NOMO-1 treated with DMSO at 0.1 percent for 48 hours (cell line): ENCODE data around the gene CRYGB.

Experiments used
- DNase-seq: peaks from one replicate; lab custom pipeline; 2025; ENCODE audit not compliant: unreplicated experiment; lab: John Stamatoyannopoulos, UW

CRYGB gene, protein sequence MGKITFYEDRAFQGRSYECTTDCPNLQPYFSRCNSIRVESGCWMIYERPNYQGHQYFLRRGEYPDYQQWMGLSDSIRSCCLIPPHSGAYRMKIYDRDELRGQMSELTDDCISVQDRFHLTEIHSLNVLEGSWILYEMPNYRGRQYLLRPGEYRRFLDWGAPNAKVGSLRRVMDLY

DNA sequence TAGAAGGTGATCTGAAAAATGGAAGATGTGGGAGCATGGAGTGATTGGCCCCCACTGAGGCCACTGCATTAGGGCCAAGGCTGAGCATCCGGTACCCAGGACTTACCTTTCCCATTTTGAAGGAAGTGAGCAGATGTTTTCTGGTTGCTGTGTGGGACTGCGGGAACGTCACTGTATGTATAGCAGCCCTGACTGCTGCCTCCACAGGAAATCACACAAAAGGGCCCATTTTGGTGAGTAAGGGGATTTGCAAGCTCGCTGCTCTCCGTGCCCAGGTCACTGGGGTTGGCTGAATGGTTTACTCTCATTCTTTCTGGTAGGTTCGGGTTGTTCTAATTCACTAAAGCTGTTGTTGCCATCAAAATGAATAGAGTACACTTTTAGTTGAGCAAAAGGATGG lies at the start of gene CRYGB:
CRYGB (minus strand) TSS at position 153 of the 400 bp plus-strand sequence; CDS start at position 115, 38 bp downstream.
- no peak for DNase-seq

DNA sequence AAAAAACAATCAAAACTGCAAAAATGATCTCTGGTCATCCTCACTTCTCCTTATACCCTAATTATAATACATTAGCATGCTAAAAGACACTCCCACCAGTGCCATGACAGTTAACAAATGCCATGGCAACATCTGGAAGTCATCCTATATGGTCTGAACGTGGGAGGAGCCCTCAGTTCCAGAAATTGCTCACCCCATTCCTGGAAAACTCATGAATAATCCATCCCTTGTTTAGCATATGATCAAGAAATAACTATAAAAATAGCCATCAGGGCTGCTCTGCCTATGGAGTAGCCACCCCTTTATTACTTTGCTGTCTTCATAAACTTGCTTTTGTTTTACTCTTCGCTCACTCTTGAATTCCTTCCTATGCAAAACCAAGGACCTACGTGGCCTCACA lies 49.6 kb upstream of the CRYGB start:
- DNase-seq, result no peak

DNA sequence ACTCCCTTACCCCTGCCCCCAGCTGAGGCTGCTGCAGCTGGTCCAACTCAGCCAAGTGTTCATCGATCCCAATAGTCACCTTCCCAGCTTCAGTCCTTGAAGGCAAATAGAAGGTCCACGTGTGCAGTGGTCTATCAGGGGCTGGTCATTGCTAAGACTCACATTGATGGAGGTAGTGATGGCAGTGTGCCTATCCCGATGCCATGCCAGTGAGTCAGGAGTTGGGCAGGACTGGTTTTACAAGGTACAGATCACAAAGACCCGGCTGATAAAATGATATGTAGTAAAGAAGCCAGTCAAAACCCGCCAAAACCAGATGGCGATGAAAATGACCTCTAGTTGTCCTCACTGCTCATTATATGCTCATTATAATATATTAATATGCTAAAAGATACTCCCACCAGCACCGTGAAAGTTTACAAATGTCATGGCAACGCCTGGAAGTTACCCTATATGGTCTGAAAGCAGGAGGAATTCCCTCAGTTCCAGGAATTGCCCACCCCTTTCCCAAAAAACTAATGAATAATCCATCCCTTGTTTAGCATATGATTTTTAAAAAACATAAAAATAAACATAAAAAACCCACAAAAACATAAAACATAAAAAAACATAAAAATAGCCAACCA lies 46.8 kb upstream of the CRYGB start:
- DNase-seq, result no peak

DNA sequence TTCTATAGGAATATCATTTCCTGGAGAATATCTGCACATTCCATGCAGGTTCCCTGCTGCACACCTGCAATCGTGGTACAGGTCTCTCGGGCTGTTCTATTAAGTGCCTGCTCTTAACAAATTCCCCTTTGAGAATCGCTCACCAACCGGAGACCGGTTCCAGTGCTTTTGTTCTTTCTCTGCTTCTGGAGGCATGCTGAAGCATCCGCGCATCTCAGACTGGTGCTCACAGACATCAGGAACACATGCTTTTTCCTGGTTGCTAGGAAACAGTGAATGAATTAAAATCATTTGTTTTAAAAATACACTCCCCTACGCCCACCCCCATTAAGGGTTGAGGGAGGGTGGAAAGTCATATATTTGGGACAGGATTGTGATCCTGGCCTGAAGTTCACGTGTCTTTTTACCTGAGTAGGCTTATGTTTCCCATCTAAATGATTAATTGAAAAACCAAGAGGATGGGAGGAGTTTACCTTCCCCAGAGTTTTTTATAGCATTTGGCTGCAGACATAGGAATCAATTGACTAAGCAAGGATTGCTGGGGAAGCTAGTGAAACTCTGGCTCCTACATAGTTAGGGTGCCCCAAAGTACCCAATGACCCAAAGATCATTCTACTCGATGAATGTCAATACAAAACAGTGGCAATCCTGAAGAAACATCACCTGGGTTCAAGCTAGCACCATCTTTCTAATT lies 44.0 kb upstream of the CRYGB start, which contains the start of gene C2orf80:
C2orf80 (minus strand) TSS at position 221 of the 694 bp plus-strand sequence. CDS start 3,044 bp downstream, outside the sequence.
- DNase-seq, result no peak

DNA sequence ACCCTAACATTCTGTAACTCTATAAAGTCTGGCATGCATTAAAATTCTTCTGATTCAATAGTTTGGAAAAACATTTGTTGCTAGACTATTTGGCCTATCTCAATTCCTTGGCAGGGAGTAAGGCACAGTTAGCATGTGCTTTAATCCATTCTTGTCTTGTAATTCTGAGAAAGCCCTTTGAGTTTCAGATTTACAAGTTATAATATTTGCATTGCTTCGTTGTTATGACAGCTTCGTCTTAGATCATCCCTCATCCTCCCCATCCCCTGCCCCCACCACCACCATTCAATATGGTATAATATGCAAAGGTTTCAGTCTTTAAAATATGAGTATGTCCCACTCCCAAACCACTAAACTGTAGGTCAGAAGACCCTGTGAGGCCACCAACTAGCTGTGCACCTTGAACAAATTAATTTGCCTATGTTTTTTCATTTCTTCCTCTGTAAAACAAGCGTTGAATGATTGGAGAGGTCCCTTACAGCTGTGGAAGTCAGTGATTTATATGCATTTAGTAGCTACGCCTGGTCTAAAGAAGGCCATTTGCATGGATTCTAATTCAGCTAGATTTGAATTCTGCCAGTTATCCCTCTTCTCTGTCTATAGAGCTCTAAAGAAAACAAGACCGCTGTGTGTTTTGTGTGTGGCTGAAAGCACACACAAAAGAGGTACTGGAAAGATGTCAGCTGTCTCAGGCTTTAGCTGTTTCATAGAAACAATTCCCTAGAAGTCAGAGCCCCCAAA lies 43.3 kb upstream of the CRYGB start:
- DNase-seq, result no peak

DNA sequence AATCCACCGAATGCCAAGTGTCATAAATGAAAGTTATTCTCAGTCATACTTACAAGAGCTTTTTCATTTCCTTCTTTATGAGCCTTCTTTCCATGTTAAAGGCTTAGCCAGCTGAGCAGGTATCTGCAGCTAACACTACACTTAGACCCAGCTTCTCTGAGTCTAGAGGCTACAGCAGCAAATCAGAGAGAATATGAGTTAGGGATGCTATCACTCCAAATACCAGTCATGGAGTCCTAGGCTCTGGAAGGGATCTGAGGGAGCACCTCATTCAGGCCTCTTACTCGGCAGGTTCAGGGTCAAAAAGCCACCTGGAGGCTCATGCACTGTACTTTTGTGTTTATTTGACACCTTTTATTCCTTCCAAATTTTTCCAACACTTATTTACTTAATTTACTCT lies 40.9 kb upstream of the CRYGB start:
- no peak for DNase-seq

DNA sequence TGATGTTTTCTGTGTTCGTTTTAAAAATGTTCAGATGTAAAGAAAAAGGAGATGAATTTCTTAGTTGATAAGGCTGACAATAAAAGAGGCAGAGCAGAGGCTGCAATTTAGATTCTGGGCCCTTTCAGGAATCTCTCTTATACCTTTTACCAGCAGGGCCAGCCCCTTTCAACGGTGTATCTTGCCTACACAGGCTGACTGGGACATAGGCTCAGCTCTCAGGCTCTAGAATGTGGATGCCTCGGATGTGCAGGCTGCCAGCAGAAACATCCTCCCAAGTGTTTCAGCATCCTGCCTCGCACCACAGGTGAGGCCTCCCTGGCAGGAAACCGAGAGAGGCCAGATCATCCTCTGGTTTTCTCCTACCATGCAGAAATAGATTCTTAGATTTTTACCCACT lies 40.5 kb upstream of the CRYGB start:
- no peak for DNase-seq

DNA sequence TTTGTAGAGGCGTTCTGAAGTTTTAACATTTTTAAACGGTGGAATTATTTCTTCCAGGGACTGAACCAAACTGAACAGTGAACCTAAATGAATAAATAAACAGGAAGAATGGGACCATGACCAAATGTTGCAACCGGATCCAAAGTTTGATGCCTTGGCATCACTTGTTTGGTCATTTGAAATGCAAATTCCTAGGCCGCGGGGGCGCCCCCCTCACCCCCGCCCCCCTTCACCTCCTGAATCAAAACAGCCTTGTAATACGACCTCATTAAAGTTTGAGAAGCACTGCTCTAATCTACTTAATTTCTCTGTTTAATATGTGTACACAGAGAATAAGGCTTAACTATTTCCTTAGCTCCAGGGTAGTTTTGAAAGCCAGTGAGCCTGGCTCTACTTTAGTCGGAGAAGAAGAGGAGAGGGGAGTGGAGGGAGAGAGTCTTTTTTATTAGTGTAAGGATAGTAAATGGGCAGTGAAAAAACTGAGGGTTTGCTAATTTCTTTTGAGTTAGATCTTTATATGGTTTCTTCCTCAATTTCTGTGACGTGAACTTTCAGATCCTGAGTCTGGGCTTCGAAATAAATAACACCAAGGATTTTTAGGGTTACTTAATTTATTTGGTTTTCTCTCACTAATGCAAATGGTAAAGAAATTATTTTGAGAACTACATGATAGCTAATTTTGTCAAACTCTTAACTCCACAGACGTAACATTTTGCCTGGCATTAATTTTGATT lies 38.2 kb upstream of the CRYGB start:
- DNase-seq, result peak; percentile 26

DNA sequence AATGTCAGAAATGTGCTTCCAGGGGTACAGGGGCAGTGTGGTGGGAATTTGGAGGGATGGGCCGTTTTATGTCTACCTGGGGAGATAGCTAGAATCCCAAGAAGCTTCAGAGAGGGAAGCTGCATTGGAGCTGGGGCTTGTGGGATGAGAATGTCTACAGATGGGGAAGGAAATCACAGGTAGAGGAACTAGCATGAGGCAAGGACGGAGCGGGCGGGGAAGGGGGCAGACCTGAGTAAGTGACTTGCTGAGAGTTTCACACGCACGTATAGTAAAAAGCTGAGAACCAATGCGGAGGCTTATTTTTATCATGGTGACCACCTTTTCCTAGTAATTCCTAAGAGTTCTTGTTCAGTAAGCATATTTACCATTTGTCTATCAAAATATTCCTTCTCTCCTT lies 37.6 kb upstream of the CRYGB start:
- DNase-seq, result peak; percentile 17

DNA sequence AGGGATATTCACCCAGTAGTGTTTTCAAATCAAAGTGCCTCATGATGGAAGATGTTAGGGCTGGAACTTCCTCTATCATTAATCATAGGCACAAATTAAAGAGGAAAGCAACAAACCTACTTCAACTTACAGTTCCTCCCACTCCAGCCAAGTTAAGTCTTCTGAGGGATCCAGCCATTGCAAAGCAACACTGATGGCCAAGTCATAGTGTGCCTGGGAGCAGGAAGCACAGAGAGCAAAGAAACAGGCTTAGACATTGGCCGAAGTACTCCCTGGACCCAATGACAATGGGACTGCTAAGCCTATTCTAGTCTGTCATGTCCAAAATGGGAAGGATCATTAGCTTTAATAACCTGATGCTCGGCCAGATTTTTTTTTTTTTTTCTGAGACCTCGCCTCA lies 36.9 kb upstream of the CRYGB start:
- DNase-seq, result peak; percentile 7

DNA sequence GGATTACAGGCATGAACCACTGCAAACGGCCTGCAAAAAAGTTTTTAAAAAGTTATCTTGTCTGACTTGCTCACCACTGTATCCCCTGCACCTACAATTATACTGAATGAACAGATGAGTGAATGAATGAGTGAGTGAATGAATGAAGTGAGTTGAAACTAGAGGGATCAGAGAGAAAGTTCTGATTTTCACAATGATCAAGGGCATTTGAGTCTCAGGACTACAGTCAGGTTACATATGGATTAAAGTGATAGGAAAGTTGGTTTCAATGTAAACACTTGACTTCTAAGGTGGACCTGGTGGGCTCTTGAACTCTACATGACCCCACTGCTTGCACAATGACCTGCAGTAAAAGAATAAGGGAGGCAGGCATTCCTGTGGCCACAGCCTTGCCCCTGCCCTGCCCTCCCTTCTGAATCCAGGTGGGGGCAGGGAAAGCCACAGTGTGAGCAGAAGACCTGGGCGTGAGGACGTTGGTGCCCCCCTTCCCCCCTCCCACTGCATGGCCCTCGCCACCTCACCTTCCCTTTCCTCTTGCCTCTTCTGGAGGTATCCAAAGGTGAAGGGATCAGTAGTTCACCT lies 33.2 kb upstream of the CRYGB start:
- DNase-seq, result no peak

DNA sequence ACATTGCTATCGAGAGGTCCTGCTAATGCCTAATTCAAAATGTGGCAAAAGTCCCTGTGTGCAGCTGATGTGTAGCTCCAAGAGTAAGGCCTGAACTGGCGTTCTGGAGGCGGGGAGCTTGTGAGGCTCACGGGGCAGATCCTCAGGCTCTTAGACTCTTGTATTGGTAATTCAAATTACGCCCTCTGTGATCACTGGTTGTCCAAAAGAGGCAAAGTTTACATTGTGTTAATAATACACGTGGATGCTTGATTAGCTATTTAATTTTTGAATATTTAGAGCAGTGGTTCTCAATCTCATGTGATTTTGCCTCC lies 29.8 kb upstream of the CRYGB start:
- DNase-seq, result no peak

DNA sequence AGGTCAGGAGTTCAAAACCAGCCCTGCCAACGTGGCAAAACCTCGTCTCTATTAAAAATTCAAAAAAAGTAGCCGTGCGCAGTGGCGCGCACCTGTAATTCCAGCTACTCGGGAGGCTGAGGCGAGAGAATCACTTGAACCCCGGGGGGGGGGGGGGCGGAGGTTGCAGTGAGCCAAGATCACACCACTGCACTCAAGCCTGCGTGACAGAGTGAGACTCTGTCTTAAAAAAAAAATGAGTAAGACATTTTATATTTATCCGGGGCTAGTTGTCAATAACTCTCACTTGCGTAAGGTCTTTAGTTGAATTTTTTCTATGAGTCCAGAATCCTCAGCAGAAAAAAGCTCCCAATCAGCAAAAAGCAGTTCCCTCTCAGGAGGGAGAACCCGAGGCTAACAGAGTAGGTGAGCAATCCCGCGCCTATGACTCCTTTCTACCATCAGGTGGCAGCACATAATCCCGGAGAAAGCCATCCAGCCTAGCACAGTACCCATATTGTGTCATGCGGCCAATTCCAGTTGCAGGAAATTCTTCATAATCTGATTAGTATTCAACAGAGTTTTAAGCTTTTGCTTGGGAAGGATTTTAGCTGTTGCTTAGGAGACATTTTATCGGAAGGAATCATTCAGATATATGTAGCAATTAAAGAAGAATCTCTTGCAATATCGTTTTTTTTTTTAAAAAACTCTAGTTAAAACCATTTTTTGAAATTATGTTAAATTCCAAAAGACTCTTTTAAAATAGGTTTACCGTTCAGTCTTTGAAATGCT lies 29.3 kb upstream of the CRYGB start:
- peak; percentile 63 for DNase-seq

DNA sequence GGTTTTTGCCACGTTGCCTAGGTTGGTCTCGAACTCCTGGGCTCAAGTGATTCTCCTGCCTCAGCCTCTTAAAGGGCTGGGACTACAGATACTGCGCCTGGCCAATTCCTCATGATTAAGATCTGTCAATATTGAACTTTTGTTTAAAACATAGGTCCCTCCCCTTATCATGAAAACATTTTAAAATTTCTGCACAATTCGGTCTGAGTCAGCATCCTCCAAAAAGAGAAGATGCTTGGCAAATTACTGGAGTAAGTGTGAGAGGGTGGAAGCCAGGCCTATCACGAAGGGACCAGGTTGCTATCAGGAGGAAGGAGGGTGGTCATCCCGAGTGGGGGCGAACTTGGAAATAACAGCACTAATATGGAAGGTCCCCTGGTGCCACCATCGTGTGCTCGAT lies 28.2 kb upstream of the CRYGB start:
- DNase-seq, result no peak

DNA sequence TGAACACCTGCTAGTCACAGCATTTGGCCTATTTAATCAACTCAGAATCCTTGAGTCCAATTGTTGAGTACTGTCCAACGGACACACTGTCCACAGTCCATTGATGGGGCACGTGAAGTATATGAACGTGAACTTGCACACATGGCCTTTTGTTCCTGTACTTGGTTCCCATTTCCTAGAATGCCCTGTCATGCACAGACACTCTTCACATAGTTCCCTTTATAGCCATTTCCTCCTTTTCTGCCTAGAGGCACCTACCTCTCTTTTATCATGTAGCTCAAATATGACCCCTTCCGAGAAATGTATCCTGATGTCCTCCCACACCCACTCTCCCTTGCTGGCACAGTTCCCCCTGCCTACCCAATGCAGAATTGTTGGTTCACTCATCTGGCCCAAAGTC lies 26.2 kb upstream of the CRYGB start:
- peak; percentile 82 for DNase-seq

DNA sequence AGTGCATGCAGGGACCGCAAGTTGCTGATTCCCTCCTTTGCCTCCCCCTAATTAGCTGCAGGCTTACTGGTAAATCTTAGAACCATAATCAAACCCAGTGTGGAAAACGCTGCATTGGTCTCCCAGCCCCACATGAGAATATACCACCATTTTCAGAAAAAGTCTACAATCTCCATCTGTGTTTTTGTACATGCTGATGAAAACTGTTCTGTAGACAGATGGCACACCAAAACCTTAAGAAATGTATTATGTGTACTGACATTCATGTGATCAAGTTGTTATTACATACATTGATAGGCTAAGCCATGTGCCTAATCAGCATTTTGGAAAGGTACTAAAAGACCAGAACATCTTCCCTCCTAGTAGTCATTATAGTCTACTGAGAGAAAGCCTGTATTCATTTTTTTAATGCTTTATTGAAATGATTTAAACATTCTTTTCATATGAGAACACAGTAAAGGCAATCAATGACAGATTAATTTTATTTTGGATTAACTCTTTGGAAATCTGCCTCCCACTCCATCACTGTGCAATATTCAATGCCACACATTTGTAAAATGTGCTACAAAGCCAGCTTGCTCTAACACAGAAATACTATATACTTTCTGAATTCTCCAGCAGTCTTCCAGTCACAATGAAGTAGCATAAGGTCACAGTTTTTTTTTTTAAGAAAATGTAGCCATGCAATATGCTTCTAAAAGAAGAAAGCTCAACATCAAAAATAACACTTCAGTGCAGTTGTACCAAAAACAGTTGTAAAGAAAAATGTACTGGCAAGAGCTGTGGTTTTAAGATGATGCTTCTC lies 19.2 kb upstream of the CRYGB start:
- no peak for DNase-seq

DNA sequence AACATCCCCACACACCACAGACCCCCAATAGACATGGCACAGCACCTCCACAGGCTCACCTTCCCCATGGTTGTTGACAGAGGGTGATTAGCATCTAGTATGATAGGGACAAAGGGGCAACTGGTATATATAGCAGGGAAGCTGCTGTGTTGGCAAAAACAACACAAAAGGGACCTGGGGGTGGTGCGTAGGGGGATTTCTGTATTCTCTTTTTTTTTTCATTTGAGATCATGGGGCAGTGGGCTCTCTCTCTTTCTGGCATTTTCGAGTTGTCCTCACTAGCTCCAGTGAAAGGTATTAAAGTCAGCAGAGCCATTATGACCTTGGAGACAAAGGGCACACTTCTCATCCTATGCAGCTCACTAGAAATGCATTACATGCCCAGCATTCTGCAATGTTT lies 17.5 kb upstream of the CRYGB start, which contains the start of gene CRYGA:
CRYGA (minus strand) TSS at position 101 of the 400 bp plus-strand sequence; CDS start at position 68, 33 bp downstream.
- no peak for DNase-seq

DNA sequence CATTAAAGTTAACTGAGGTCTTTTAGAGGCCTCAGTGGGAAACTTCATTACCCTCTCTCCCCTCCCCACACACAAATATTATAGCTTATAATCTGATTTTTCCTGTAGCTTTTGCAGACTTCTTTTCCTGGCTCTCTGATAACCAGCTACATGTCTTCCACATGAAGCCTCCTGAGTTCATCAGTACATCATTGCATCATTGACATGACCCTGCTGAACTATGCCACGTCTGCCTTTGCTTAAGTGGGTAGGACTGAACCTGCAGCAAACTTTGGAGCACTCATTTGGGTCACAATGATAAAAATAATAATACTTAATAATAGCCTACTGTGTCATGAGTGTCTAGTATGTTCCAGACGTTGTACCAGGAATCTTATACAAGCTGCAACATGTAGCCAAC lies 10.5 kb upstream of the CRYGB start:
- DNase-seq, result no peak

DNA sequence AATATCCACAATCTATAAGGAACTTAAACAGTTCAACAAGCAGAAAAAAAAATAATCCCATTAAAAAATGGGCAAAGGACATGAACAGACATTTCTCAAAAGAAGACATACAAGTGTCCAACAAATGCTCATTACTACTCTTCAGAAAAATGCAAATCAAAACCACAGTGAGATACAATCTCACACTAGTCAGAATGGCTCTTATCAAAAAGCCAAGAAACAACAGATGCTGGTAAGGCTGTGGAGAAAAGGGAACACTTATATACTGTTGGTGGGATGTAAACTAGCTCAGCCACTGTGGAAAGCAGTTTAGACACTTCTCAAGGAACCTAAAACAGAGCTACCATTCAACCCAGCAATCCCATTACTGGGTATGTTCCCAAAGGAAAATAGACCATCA lies 7.2 kb upstream of the CRYGB start:
- no peak for DNase-seq
